ENCODE data around the gene SERP2.

- TF ChIP-seq FOXM1 (IDR thresholded peaks at IDR 0.05; ENCODE audit: borderline replicate concordance) (no peak), ZNF384 (IDR thresholded peaks at IDR 0.05) (no peak), ARNT (IDR thresholded peaks at IDR 0.05) (no peak), BHLHE40 (IDR thresholded peaks at IDR 0.05; ENCODE audit: borderline replicate concordance) (no peak), NFRKB (IDR thresholded peaks at IDR 0.05) (no peak)
- TF ChIP-seq, protein P1, sequence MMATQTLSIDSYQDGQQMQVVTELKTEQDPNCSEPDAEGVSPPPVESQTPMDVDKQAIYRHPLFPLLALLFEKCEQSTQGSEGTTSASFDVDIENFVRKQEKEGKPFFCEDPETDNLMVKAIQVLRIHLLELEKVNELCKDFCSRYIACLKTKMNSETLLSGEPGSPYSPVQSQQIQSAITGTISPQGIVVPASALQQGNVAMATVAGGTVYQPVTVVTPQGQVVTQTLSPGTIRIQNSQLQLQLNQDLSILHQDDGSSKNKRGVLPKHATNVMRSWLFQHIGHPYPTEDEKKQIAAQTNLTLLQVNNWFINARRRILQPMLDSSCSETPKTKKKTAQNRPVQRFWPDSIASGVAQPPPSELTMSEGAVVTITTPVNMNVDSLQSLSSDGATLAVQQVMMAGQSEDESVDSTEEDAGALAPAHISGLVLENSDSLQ (IDR thresholded peaks at IDR 0.05), result no peak
Measured at GRCh38 chr13:44373247-44373600, 400 bp upstream of the SERP2 start.

All from HEK293T (cell line).